ENCODE results near the gene GCNT2.

Gene GCNT2

GRCh38 chr6:10643201-10643651, 122.1 kb downstream of the GCNT2 start:
- Histone ChIP-seq H3K4me3 (ENCODE audit: low read depth, low read length, poor library complexity, severe bottlenecking) (no peak overlapping the region), H3K9me2 (ENCODE audit: low read depth, low read length) (no peaks in the 10 kb centered on the region), H3K27ac (ENCODE audit: low read depth, low read length, poor library complexity, severe bottlenecking) (peak overlapping the region; percentile 16), H3K27me3 (ENCODE audit: insufficient read depth, low read length) (no peaks in the 10 kb centered on the region; the same call in 1 of the 2 replicates), H3F3A (ENCODE audit: insufficient read depth, low read length) (no peaks in the 10 kb centered on the region), H3K36me3 (ENCODE audit: insufficient read depth, low read length) (no peaks in the 10 kb centered on the region), H3K4me1 (ENCODE audit: insufficient read depth, low read length, severe bottlenecking) (peaks cover 17% of the 10 kb centered on the region), H3K9me3 (ENCODE audit: low read length) (peaks cover 3% of the 10 kb centered on the region; the same call in 1 of the 2 replicates), H2AFZ (ENCODE audit: low read length) (no peak overlapping the region), H3K79me2 (ENCODE audit: insufficient read depth, low read length) (no peaks in the 10 kb centered on the region), H3K4me2 (ENCODE audit: low read length) (peak overlapping the region; percentile 47), H3K9ac (ENCODE audit: low read length) (no peak overlapping the region), H4K20me1 (ENCODE audit: insufficient read depth, low read length) (no peaks in the 10 kb centered on the region)
- TF ChIP-seq EZH2 (IDR thresholded peaks at IDR 0.05; ENCODE audit: borderline replicate concordance, low read length) (no peak), CTCF (IDR thresholded peaks at IDR 0.05; ENCODE audit: low read length) (no peak)

- no peaks in the 10 kb centered on the region; the same call in 1 of the 2 replicates for H3K27me3 ChIP-seq (ENCODE audit: insufficient read depth, low read length)
Observed at GRCh38 chr6:10644225-10644624, 123.1 kb downstream of the GCNT2 start.

GRCh38 chr6:10655508-10656055, 134.4 kb downstream of the GCNT2 start:
- H3K4me2 ChIP-seq (ENCODE audit: low read length): no peak overlapping the region
- no peak overlapping the region for H3K4me3 ChIP-seq (ENCODE audit: low read depth, low read length, poor library complexity, severe bottlenecking)
- H3K27ac ChIP-seq (ENCODE audit: low read depth, low read length, poor library complexity, severe bottlenecking): no peak overlapping the region
- H2AFZ ChIP-seq (ENCODE audit: low read length): no peak overlapping the region
- no peaks in the 10 kb centered on the region for H3K4me1 ChIP-seq (ENCODE audit: insufficient read depth, low read length, severe bottlenecking)
- TF ChIP-seq CTCF (IDR thresholded peaks at IDR 0.05; ENCODE audit: low read length) (no peak), EZH2 (IDR thresholded peaks at IDR 0.05; ENCODE audit: borderline replicate concordance, low read length) (no peak)
- H3K9me3 ChIP-seq (ENCODE audit: low read length): no peaks in the 10 kb centered on the region
- no peaks in the 10 kb centered on the region for H3K79me2 ChIP-seq (ENCODE audit: insufficient read depth, low read length)
- H4K20me1 ChIP-seq (ENCODE audit: insufficient read depth, low read length): no peaks in the 10 kb centered on the region
- no peaks in the 10 kb centered on the region for H3K9me2 ChIP-seq (ENCODE audit: low read depth, low read length)
- no peaks in the 10 kb centered on the region for H3F3A ChIP-seq (ENCODE audit: insufficient read depth, low read length)
- H3K36me3 ChIP-seq (ENCODE audit: insufficient read depth, low read length): no peaks in the 10 kb centered on the region; the same call in 1 of the 2 replicates
- no peaks in the 10 kb centered on the region for H3K27me3 ChIP-seq (ENCODE audit: insufficient read depth, low read length)
- H3K9ac ChIP-seq (ENCODE audit: low read length): no peak overlapping the region

More at GRCh38 chr6:10644225-10644624, 123.1 kb downstream of the GCNT2 start:
- Histone ChIP-seq H3K9me2 (ENCODE audit: low read depth, low read length) (no peaks in the 10 kb centered on the region), H3K4me1 (ENCODE audit: insufficient read depth, low read length, severe bottlenecking) (peaks cover 17% of the 10 kb centered on the region), H3K36me3 (ENCODE audit: insufficient read depth, low read length) (no peaks in the 10 kb centered on the region), H3K4me2 (ENCODE audit: low read length) (no peak overlapping the region), H3K79me2 (ENCODE audit: insufficient read depth, low read length) (no peaks in the 10 kb centered on the region), H3F3A (ENCODE audit: insufficient read depth, low read length) (no peaks in the 10 kb centered on the region), H3K9me3 (ENCODE audit: low read length) (no peaks in the 10 kb centered on the region), H3K27ac (ENCODE audit: low read depth, low read length, poor library complexity, severe bottlenecking) (no peak overlapping the region), H3K4me3 (ENCODE audit: low read depth, low read length, poor library complexity, severe bottlenecking) (no peak overlapping the region), H2AFZ (ENCODE audit: low read length) (no peak overlapping the region), H3K9ac (ENCODE audit: low read length) (no peak overlapping the region), H4K20me1 (ENCODE audit: insufficient read depth, low read length) (no peaks in the 10 kb centered on the region)
- TF ChIP-seq EZH2 (IDR thresholded peaks at IDR 0.05; ENCODE audit: borderline replicate concordance, low read length) (no peak), CTCF (IDR thresholded peaks at IDR 0.05; ENCODE audit: low read length) (no peak)
